Neural progenitor cell (in vitro differentiated cells): ENCODE data around the gene CCAR1. TPM values are rescaled to one million over a fixed set of nuclear protein-coding genes. Genes with fewer than 3 reads are reported as not detected.
"Not testable (repeated sequence)": the region's sequence is repeated elsewhere in the genome, so short reads cannot be mapped to it uniquely, and the experiment has no call there.

Experiments
- DNase-seq: peaks from one replicate; pipeline ENCODE4 v3.0.0-alpha.2; 2016; ENCODE audit warnings: low spot score
- H2AFZ ChIP-seq: fragments of 200-600 bp; sonication (generic); replicated peaks from 2 replicates; pipeline ENCODE4 v1.6.1; 2016; ENCODE audit warnings: antibody characterized with exemption
- H3F3A ChIP-seq: fragments of 200-600 bp; sonication (generic); 2 replicates; pipeline ENCODE4 v1.6.1; 2016; ENCODE audit warnings: antibody characterized with exemption, low read depth
- H3K27ac ChIP-seq: fragments of 200-600 bp; sonication (generic); 2 replicates; pipeline ENCODE4 v1.5.1; 2016; ENCODE audit warnings: mild to moderate bottlenecking
- H3K27me3 ChIP-seq: fragments of 200-600 bp; sonication (generic); 2 replicates; pipeline ENCODE4 v1.6.1; 2016; ENCODE audit warnings: mild to moderate bottlenecking, moderate library complexity
- H3K36me3 ChIP-seq: fragments of 200-600 bp; sonication (generic); 2 replicates; pipeline ENCODE4 v1.5.1; 2016
- H3K4me1 ChIP-seq: fragments of 200-600 bp; sonication (generic); 2 replicates; pipeline ENCODE4 v1.6.1; 2016; ENCODE audit warnings: mixed run types
- H3K4me2 ChIP-seq: fragments of 200-600 bp; sonication (generic); 2 replicates; pipeline ENCODE4 v1.6.1; 2016
- H3K4me3 ChIP-seq: fragments of 200-600 bp; sonication (generic); 2 replicates; pipeline ENCODE4 v1.5.1; 2016
- H3K79me2 ChIP-seq: fragments of 200-600 bp; sonication (generic); 2 replicates; pipeline ENCODE4 v1.6.1; 2016; ENCODE audit warnings: low read depth
- H3K9ac ChIP-seq: fragments of 200-600 bp; sonication (generic); 2 replicates; pipeline ENCODE4 v1.6.1; 2016
- H3K9me3 ChIP-seq: fragments of 200-600 bp; sonication (generic); 2 replicates; pipeline ENCODE4 v1.5.1; 2016; ENCODE audit warnings: low read depth
- H4K20me1 ChIP-seq: fragments of 200-600 bp; sonication (generic); 2 replicates; pipeline ENCODE4 v1.6.1; 2016; ENCODE audit warnings: low read depth
- H3K27ac Mint-ChIP-seq: 3 replicates; pipeline ENCODE4 v1.8.0; 2021; ENCODE audit warnings: mixed read lengths
- H3K27me3 Mint-ChIP-seq: 2 replicates; pipeline ENCODE4 v1.8.0; 2022; ENCODE audit warnings: low read depth, mild to moderate bottlenecking, inconsistent platforms, moderate library complexity, mixed read lengths; ENCODE audit not compliant: insufficient read depth
- H3K36me3 Mint-ChIP-seq: 3 replicates; pipeline ENCODE4 v1.8.0; 2021; ENCODE audit warnings: mixed read lengths
- H3K4me1 Mint-ChIP-seq: 3 replicates; pipeline ENCODE4 v1.8.0; 2021; ENCODE audit warnings: mixed read lengths
- H3K4me3 Mint-ChIP-seq: 3 replicates; pipeline ENCODE4 v1.8.0; 2021; ENCODE audit warnings: mild to moderate bottlenecking, moderate library complexity, mixed read lengths
- H3K9me3 Mint-ChIP-seq: 3 replicates; pipeline ENCODE4 v1.8.0; 2020; ENCODE audit warnings: mixed read lengths
- EZH2 ChIP-seq: fragments of 200-600 bp; sonication (generic); IDR thresholded peaks from 2 replicates; pipeline ENCODE4 v1.6.1; 2017; ENCODE audit warnings: antibody characterized with exemption, mild to moderate bottlenecking, moderate library complexity
- EZH2phosphoT487 ChIP-seq: fragments of 200-600 bp; sonication (generic); IDR thresholded peaks from 2 replicates; pipeline ENCODE4 v1.6.1; 2017; ENCODE audit warnings: antibody characterized with exemption
- total RNA-seq: library from RNA; depleted of rRNA; stranded (reverse); fragments of >200 nt; gene quantifications from 2 replicates; pipeline ENCODE4 v1.2.3, GENCODE V29; 2015; ENCODE audit warnings: low replicate concordance
- TF ChIP-seq, protein P1 (sequence below): fragments of 200-600 bp; sonication (generic); IDR thresholded peaks from 2 replicates; pipeline ENCODE4 v1.5.1; 2017; ENCODE audit warnings: antibody characterized with exemption, mild to moderate bottlenecking

CCAR1 gene
- total RNA-seq, 1 donor from 2014 or later = 141 TPM

DNA sequence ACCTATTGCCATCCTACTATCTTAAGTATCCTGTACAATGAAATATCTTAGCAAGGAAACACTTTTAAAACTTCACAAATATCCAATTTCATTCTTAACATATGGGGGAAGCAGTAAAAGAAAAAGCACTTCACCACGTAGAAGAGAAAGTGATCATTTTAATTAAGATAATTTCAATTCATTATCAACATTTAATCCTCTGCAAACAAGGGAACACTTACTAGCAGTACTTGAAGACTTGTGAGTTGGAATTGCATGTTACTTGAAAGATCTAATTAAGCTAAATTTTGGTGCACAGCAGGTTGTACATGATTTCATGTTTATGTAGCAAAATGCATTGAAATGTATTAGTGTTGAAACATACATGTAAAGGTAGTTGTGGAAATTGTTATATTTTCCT, 20.8 kb upstream of the CCAR1 start:
- no peaks in the 10 kb centered on the region for H3K4me1 Mint-ChIP-seq
- H3K9me3 Mint-ChIP-seq = no peaks in the 10 kb centered on the region
- H3K27me3 ChIP-seq = no peaks in the 10 kb centered on the region
- H3K4me2 ChIP-seq = no peak overlapping the region
- H3K4me3 Mint-ChIP-seq = no peak overlapping the region
- no peaks in the 10 kb centered on the region for H3K4me1 ChIP-seq
- no peaks in the 10 kb centered on the region for H3K36me3 Mint-ChIP-seq
- no peaks in the 10 kb centered on the region for H3K27me3 Mint-ChIP-seq
- no peak overlapping the region for H2AFZ ChIP-seq
- TF ChIP-seq EZH2phosphoT487 (no peak), EZH2 (no peak)
- TF ChIP-seq, protein P1, sequence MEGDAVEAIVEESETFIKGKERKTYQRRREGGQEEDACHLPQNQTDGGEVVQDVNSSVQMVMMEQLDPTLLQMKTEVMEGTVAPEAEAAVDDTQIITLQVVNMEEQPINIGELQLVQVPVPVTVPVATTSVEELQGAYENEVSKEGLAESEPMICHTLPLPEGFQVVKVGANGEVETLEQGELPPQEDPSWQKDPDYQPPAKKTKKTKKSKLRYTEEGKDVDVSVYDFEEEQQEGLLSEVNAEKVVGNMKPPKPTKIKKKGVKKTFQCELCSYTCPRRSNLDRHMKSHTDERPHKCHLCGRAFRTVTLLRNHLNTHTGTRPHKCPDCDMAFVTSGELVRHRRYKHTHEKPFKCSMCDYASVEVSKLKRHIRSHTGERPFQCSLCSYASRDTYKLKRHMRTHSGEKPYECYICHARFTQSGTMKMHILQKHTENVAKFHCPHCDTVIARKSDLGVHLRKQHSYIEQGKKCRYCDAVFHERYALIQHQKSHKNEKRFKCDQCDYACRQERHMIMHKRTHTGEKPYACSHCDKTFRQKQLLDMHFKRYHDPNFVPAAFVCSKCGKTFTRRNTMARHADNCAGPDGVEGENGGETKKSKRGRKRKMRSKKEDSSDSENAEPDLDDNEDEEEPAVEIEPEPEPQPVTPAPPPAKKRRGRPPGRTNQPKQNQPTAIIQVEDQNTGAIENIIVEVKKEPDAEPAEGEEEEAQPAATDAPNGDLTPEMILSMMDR = no peak
- H3K9me3 ChIP-seq = no peaks in the 10 kb centered on the region
- no peak overlapping the region for H3K27ac Mint-ChIP-seq
- H4K20me1 ChIP-seq = no peaks in the 10 kb centered on the region
- no peaks in the 10 kb centered on the region for H3K79me2 ChIP-seq
- no peak overlapping the region for H3K27ac ChIP-seq
- H3K9ac ChIP-seq = no peak overlapping the region
- H3F3A ChIP-seq = peaks cover 30% of the 10 kb centered on the region
- no peak overlapping the region for H3K4me3 ChIP-seq
- no peaks in the 10 kb centered on the region for H3K36me3 ChIP-seq
- DNase-seq = no peak

DNA sequence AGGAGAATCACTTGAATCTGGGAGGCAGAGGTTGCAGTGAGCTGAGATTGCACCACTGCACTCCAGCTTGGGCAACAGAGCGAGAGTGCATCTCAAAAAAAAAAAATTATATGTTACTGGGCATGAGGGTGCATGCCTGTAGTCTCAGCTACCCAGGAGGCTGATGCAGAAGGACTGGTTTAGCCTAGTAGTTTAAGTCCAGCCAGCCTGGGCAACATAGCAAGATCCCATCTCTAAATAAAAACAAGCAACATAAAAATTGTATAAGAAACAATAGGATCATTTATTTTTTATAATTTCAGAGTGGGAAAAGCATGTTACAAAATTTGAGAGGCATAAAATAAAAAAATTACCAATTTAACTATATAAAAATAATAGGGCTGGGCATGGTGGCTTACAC, 15.5 kb upstream of the CCAR1 start:
- no peak overlapping the region for H2AFZ ChIP-seq
- no peaks in the 10 kb centered on the region for H3K9me3 Mint-ChIP-seq
- no peak overlapping the region for H3K27ac Mint-ChIP-seq
- no peak overlapping the region for H3K27ac ChIP-seq
- TF ChIP-seq EZH2phosphoT487 = no peak
- TF ChIP-seq EZH2 = no peak
- TF ChIP-seq, protein P1 = no peak
- H3K79me2 ChIP-seq = no peaks in the 10 kb centered on the region
- H3F3A ChIP-seq = peaks cover 4% of the 10 kb centered on the region
- H4K20me1 ChIP-seq = no peaks in the 10 kb centered on the region
- H3K4me3 Mint-ChIP-seq = no peak overlapping the region
- H3K4me2 ChIP-seq = no peak overlapping the region
- H3K36me3 Mint-ChIP-seq = no peaks in the 10 kb centered on the region
- no peaks in the 10 kb centered on the region for H3K27me3 ChIP-seq
- no peaks in the 10 kb centered on the region for H3K4me1 Mint-ChIP-seq
- DNase-seq = no peak
- no peaks in the 10 kb centered on the region for H3K36me3 ChIP-seq
- H3K27me3 Mint-ChIP-seq = no peaks in the 10 kb centered on the region
- no peak overlapping the region for H3K9ac ChIP-seq
- no peak overlapping the region for H3K4me3 ChIP-seq
- H3K9me3 ChIP-seq = no peaks in the 10 kb centered on the region
- H3K4me1 ChIP-seq = no peaks in the 10 kb centered on the region

DNA sequence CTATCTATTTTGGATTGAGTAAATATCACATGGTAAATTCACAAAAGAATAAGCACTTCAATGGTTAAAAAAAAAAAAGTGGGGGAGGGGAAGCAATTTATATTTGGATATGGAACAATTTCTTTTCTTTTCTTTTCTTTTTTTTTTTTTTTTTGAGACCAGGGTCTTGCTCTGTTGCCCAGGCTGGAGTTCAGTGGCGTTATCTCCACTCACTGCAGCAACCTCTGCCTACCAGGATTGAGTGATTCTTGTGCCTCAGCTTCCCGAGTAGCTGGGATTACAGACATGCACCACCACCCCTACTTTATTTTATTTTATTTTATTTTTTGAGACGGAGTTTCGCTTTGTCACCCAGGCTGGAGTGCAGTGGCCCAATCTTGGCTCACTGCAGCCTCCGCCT, 12.1 kb upstream of the CCAR1 start:
- not testable (repeated sequence) for H2AFZ ChIP-seq, H3K27ac ChIP-seq, H3K4me2 ChIP-seq, H3K4me1 ChIP-seq, H3K27ac Mint-ChIP-seq, H3K4me1 Mint-ChIP-seq, H3K79me2 ChIP-seq, H3K9ac ChIP-seq, H3K4me3 Mint-ChIP-seq, H4K20me1 ChIP-seq, H3K36me3 ChIP-seq, H3K9me3 Mint-ChIP-seq, H3F3A ChIP-seq, H3K27me3 Mint-ChIP-seq, H3K9me3 ChIP-seq, DNase-seq, H3K36me3 Mint-ChIP-seq, H3K4me3 ChIP-seq, H3K27me3 ChIP-seq

DNA sequence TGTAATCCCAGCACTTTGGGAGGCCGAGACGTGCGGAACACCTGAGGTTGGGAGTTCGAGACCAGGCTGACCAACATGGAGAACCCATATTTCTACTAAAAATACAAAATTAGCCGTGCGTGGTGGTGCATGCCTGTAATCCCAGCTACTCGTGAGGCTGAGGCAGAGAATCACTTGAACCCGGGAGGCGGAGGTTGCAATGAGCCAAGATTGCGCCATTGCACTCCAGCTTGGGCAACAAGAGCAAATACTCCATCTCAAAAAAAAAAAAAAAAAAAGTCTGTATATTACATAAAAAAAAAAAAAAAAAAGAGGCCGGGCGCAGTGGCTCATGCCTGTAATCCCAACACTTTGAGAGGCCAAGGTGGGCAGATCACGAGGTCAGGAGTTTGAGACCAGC, 8.0 kb upstream of the CCAR1 start:
- H3K4me2 ChIP-seq, H3K4me1 Mint-ChIP-seq, H3K9me3 ChIP-seq, H3K27ac Mint-ChIP-seq, H3K36me3 ChIP-seq, H3K4me3 Mint-ChIP-seq, DNase-seq, H3K4me1 ChIP-seq, H3K27ac ChIP-seq, H3K36me3 Mint-ChIP-seq, H3K27me3 ChIP-seq, H3K79me2 ChIP-seq, H3K9me3 Mint-ChIP-seq, H3K4me3 ChIP-seq, H4K20me1 ChIP-seq, H3K27me3 Mint-ChIP-seq, H2AFZ ChIP-seq, H3K9ac ChIP-seq, H3F3A ChIP-seq: not testable (repeated sequence)
